ENCODE results near the gene DENND1A.

The DENND1A gene

DNA sequence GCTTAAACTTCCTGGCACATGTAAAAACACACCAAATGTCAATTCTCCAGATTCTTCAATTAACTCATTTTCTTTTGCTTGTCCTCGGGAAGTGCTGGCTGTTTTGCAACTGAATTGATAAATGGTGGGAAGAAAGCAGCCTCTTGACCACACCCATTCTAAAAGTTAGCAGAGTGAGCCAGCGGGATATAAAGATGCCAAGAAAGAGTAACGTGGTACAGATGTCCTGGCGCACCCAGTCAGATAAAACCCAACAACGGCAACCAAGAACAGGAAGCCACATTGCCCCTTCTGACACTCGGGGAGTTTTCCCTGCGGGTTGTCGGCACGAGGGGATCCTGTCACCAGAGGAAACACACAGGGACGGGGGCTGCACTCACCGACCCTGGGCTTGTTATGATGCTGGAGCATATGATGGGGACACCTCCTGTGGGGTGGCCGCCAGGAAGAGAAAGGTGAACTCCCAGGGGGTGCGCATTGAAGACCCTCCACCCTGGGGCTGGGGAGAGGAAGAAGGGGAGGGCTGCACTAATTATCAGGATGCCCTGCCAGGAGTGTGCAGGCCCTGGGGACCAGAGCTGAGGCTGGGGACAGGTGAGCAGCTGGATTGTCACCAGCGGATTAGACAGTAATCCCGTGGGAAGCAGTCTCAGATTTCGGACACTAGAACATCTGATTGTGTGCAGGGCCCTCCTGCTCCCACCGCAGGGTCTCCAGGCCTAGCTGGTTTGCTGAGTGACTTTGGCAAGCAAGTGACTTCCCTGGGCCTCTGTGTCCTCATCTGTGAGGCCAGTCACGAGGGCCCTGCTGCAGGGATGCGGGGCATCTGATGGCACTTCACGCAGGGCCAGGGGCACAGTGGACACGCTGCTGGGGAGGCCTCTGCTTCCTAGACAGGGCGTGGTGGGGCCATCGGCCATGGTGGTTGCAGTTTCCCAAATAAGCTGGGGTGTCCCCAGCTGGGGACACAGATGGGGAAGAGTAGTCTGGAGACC is 514.7 kb downstream of the DENND1A start:
- peaks cover 16% of the 10 kb centered on the region for H3K4me1 ChIP-seq (ENCODE audit: insufficient read depth, insufficient read length)
- no peak for TF ChIP-seq SUZ12 (IDR thresholded peaks at IDR 0.05; ENCODE audit: extremely low read depth, insufficient read depth, insufficient read length)
- TF ChIP-seq YY1 (IDR thresholded peaks at IDR 0.05; ENCODE audit: insufficient read depth, insufficient read length): no peak
- no peak for TF ChIP-seq ZNF274 (IDR thresholded peaks at IDR 0.05; ENCODE audit: low read depth, low read length)
- no peaks in the 10 kb centered on the region for H3K36me3 ChIP-seq (ENCODE audit: insufficient read depth, insufficient read length, low read length)
- H3K27me3 ChIP-seq (ENCODE audit: insufficient read depth, insufficient read length): no peaks in the 10 kb centered on the region
- DNase-seq (ENCODE audit: low read depth, low spot score): no peak
- H3K9me3 ChIP-seq (ENCODE audit: insufficient read depth, low read length): no peaks in the 10 kb centered on the region
- H3K9ac ChIP-seq (ENCODE audit: insufficient read length, low read depth): no peak overlapping the region
- no peak overlapping the region for H3K4me3 ChIP-seq (ENCODE audit: insufficient read length, low read depth)

DNA sequence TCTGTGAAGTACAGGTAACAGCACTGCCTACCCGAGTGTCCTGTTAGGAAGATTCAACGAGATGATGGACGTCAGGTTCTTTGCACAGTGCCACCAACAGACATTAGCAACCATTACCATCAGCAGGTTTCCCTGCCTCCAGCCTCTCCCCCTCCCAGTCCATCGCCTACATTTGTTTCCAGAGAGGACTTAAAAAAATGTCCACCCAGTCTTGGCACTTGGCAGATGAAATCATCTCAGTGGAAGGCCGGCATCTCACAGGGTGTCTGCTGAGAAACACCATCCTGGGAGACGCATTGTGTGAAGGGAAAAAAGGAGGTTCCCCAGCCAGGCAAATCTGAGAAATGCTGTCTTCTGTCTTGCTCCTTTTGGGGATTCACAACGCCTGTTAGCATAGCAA is 515.7 kb downstream of the DENND1A start:
- Histone ChIP-seq H3K4me1 (ENCODE audit: insufficient read depth, insufficient read length) (peaks cover 13% of the 10 kb centered on the region), H3K9ac (ENCODE audit: insufficient read length, low read depth) (no peak overlapping the region), H3K27me3 (ENCODE audit: insufficient read depth, insufficient read length) (no peaks in the 10 kb centered on the region), H3K36me3 (ENCODE audit: insufficient read depth, insufficient read length, low read length) (no peaks in the 10 kb centered on the region), H3K9me3 (ENCODE audit: insufficient read depth, low read length) (no peaks in the 10 kb centered on the region), H3K4me3 (ENCODE audit: insufficient read length, low read depth) (no peak overlapping the region)
- TF ChIP-seq YY1 (IDR thresholded peaks at IDR 0.05; ENCODE audit: insufficient read depth, insufficient read length) (no peak), SUZ12 (IDR thresholded peaks at IDR 0.05; ENCODE audit: extremely low read depth, insufficient read depth, insufficient read length) (no peak), ZNF274 (IDR thresholded peaks at IDR 0.05; ENCODE audit: low read depth, low read length) (no peak)
- DNase-seq (ENCODE audit: low read depth, low spot score): no peak

DNA sequence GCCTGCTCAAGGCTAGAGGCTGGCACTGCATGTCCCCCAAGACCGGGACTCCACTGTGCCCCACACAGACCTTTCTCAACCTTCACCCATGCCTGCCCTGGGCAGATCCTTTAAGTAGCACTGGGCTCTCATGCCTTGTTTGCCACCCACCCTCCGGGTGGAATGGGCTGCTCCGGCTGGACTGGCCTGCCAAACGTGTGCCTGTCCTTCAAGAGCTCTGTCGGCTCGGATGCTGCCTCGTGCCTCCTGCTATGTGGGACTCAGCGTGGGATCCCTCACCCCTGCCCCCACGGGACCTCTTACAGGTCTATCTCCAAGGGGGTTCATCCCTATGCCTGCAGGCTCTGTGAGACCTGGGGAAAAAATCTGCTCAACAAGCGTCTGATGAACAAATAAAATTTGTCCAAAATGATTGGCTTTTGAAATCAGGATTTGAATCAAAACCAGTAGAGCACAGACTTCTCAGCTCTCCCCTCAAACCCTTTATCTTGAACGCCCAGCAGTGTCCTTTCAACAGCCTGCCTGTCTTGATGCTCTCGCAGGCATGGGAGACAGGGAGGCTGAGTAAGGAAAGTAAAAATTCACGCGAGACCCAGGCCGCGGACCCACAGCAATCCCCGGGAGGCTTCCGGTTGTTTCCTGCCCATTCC is 517.6 kb downstream of the DENND1A start:
- TF ChIP-seq YY1 (IDR thresholded peaks at IDR 0.05; ENCODE audit: insufficient read depth, insufficient read length) (no peak), SUZ12 (IDR thresholded peaks at IDR 0.05; ENCODE audit: extremely low read depth, insufficient read depth, insufficient read length) (no peak), ZNF274 (IDR thresholded peaks at IDR 0.05; ENCODE audit: low read depth, low read length) (no peak)
- no peak overlapping the region for H3K4me3 ChIP-seq (ENCODE audit: insufficient read length, low read depth)
- no peaks in the 10 kb centered on the region for H3K27me3 ChIP-seq (ENCODE audit: insufficient read depth, insufficient read length)
- DNase-seq (ENCODE audit: low read depth, low spot score): no peak
- H3K4me1 ChIP-seq (ENCODE audit: insufficient read depth, insufficient read length): peaks cover 20% of the 10 kb centered on the region
- no peaks in the 10 kb centered on the region for H3K36me3 ChIP-seq (ENCODE audit: insufficient read depth, insufficient read length, low read length)
- H3K9ac ChIP-seq (ENCODE audit: insufficient read length, low read depth): no peak overlapping the region
- H3K9me3 ChIP-seq (ENCODE audit: insufficient read depth, low read length): no peaks in the 10 kb centered on the region

DNA sequence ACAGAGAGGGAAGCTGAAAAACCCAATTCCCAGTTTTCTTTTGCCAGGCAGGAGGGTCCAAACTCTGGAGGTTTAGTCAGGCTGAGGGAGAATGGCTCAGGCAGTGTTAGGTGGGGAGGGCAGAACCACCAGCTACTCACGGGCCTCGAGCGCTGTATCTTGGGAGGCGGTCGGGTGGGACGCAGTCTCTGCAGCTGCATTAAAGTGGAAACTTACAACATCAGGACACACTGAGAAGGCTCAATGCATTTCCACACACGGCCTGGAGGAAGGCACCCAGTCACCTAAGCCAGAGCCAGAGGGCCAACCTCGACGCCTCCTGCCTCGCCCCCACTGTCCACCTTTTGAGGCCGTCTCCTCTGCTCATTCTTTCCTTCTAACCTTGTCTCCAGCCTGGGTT is 518.3 kb downstream of the DENND1A start:
- no peaks in the 10 kb centered on the region for H3K27me3 ChIP-seq (ENCODE audit: insufficient read depth, insufficient read length)
- H3K9ac ChIP-seq (ENCODE audit: insufficient read length, low read depth): no peak overlapping the region
- H3K4me3 ChIP-seq (ENCODE audit: insufficient read length, low read depth): no peak overlapping the region
- no peak for TF ChIP-seq SUZ12 (IDR thresholded peaks at IDR 0.05; ENCODE audit: extremely low read depth, insufficient read depth, insufficient read length)
- no peak for TF ChIP-seq YY1 (IDR thresholded peaks at IDR 0.05; ENCODE audit: insufficient read depth, insufficient read length)
- TF ChIP-seq ZNF274 (IDR thresholded peaks at IDR 0.05; ENCODE audit: low read depth, low read length): no peak
- H3K36me3 ChIP-seq (ENCODE audit: insufficient read depth, insufficient read length, low read length): no peaks in the 10 kb centered on the region
- no peaks in the 10 kb centered on the region for H3K9me3 ChIP-seq (ENCODE audit: insufficient read depth, low read length)
- peaks cover 23% of the 10 kb centered on the region for H3K4me1 ChIP-seq (ENCODE audit: insufficient read depth, insufficient read length)
- DNase-seq (ENCODE audit: low read depth, low spot score): no peak

DNA sequence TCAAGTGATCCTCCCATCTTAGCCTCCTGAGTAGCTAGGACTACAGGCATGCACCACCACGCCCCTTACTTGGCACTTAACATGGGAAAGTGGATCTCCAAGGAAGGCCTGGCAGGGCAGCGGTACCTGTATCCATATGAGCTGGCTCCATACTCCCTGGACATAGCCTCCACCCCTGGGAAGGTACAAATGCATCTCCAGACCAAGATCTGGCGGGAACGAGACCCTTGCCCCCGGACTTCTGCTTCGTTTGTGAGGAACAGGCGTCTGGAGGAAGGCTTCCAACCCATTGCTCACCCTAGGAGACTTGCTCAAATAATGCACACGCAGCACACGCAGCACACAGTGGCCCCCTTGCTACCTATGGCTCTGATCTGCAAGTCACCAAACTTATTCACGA is 518.7 kb downstream of the DENND1A start:
- Histone ChIP-seq H3K27me3 (ENCODE audit: insufficient read depth, insufficient read length) (no peaks in the 10 kb centered on the region), H3K9ac (ENCODE audit: insufficient read length, low read depth) (no peak overlapping the region), H3K4me3 (ENCODE audit: insufficient read length, low read depth) (no peak overlapping the region), H3K9me3 (ENCODE audit: insufficient read depth, low read length) (no peaks in the 10 kb centered on the region), H3K4me1 (ENCODE audit: insufficient read depth, insufficient read length) (peaks cover 27% of the 10 kb centered on the region), H3K36me3 (ENCODE audit: insufficient read depth, insufficient read length, low read length) (no peaks in the 10 kb centered on the region)
- no peak for DNase-seq (ENCODE audit: low read depth, low spot score)
- no peak for TF ChIP-seq ZNF274 (IDR thresholded peaks at IDR 0.05; ENCODE audit: low read depth, low read length)
- TF ChIP-seq YY1 (IDR thresholded peaks at IDR 0.05; ENCODE audit: insufficient read depth, insufficient read length): no peak
- TF ChIP-seq SUZ12 (IDR thresholded peaks at IDR 0.05; ENCODE audit: extremely low read depth, insufficient read depth, insufficient read length): no peak

DNA sequence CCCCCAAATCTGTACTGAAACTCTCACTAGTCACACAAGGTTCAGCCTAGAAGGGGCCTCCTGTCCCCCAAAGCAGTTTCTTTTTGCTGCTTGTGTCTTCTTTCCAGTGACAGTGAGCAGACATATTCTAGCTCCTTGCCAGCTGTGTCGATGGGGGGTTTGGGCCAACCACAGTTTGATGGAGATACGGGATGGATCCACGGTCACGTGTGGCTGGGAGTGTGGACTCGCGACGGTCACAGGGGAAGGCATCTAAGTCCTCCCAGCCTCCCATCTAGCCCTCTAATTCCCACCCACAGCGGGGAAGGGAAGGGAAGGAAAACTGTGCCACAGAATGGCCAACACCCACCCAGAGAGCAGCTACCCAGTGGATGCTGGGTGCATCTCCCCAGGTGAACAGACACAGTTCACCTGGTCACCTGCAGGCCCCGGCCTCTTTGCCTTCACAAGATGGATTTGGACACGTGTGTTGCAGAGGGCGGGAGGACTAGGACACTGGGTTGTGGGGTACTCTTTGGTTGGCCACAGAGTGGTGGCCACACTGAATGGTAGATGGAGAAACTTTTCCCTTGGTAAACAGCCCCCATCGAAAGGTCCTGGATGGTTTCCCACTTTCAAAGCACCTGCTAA is 519.5 kb downstream of the DENND1A start:
- Histone ChIP-seq H3K9me3 (ENCODE audit: insufficient read depth, low read length) (no peaks in the 10 kb centered on the region), H3K9ac (ENCODE audit: insufficient read length, low read depth) (no peak overlapping the region), H3K4me1 (ENCODE audit: insufficient read depth, insufficient read length) (peaks cover 25% of the 10 kb centered on the region), H3K27me3 (ENCODE audit: insufficient read depth, insufficient read length) (no peaks in the 10 kb centered on the region), H3K36me3 (ENCODE audit: insufficient read depth, insufficient read length, low read length) (no peaks in the 10 kb centered on the region), H3K4me3 (ENCODE audit: insufficient read length, low read depth) (no peak overlapping the region)
- TF ChIP-seq YY1 (IDR thresholded peaks at IDR 0.05; ENCODE audit: insufficient read depth, insufficient read length): no peak
- no peak for TF ChIP-seq SUZ12 (IDR thresholded peaks at IDR 0.05; ENCODE audit: extremely low read depth, insufficient read depth, insufficient read length)
- no peak for TF ChIP-seq ZNF274 (IDR thresholded peaks at IDR 0.05; ENCODE audit: low read depth, low read length)
- DNase-seq (ENCODE audit: low read depth, low spot score): no peak

Measured in NT2/D1 (cell line).